H9 (cell line): ENCODE measurements around the gene PLEKHG2. TPM values are rescaled to one million over a fixed set of nuclear protein-coding genes. Genes with fewer than 3 reads are reported as not detected.

Source experiments
- DNase-seq: peaks from one replicate; pipeline ENCODE4 v3.0.0-alpha.2; 2017
- H2AFZ ChIP-seq: one replicate; pipeline ENCODE4 v1.6.1; 2013; ENCODE audit warnings: mild to moderate bottlenecking, low read length, control low read depth, moderate library complexity
- H2AK5ac ChIP-seq: 2 replicates; pipeline ENCODE4 v1.6.1; 2013; ENCODE audit warnings: low read length, control low read depth, mixed read lengths; ENCODE audit not compliant: insufficient read length
- H2BK120ac ChIP-seq: one replicate; pipeline ENCODE4 v1.6.1; 2013; ENCODE audit warnings: low read depth, mild to moderate bottlenecking, low read length, control low read depth, inconsistent platforms; ENCODE audit not compliant: poor library complexity, severe bottlenecking
- H2BK12ac ChIP-seq: 2 replicates; pipeline ENCODE4 v1.6.1; 2013; ENCODE audit warnings: low read length, control low read depth, mixed read lengths, low read depth; ENCODE audit not compliant: insufficient read length
- H2BK15ac ChIP-seq: 2 replicates; pipeline ENCODE4 v1.6.1; 2013; ENCODE audit warnings: low read depth, low read length, control low read depth
- H2BK20ac ChIP-seq: one replicate; pipeline ENCODE4 v1.6.1; 2013; ENCODE audit warnings: low read depth, mild to moderate bottlenecking, low read length, control low read depth, inconsistent platforms; ENCODE audit not compliant: poor library complexity, severe bottlenecking
- H2BK5ac ChIP-seq: 2 replicates; pipeline ENCODE4 v1.6.1; 2013; ENCODE audit warnings: low read length, control low read depth, mixed read lengths; ENCODE audit not compliant: insufficient read length
- H3K14ac ChIP-seq: 2 replicates; pipeline ENCODE4 v1.6.1; 2013; ENCODE audit warnings: low read length, control low read depth; ENCODE audit not compliant: insufficient read depth
- H3K18ac ChIP-seq: 2 replicates; pipeline ENCODE4 v1.6.1; 2013; ENCODE audit warnings: low read depth, mild to moderate bottlenecking, mixed read lengths, low read length, control low read depth; ENCODE audit not compliant: insufficient read length
- H3K23ac ChIP-seq: 2 replicates; pipeline ENCODE4 v1.6.1; 2013; ENCODE audit warnings: low read length, control low read depth, mixed read lengths, low read depth; ENCODE audit not compliant: insufficient read length
- H3K23me2 ChIP-seq: 2 replicates; pipeline ENCODE4 v1.6.1; 2013; ENCODE audit warnings: low read depth, mild to moderate bottlenecking, mixed read lengths, low read length, control low read depth; ENCODE audit not compliant: insufficient read length, poor library complexity, severe bottlenecking
- H3K27ac ChIP-seq: 2 replicates; pipeline ENCODE4 v1.5.1; 2013; ENCODE audit warnings: low read length, control low read depth, mixed read lengths, low read depth; ENCODE audit not compliant: insufficient read length
- H3K27me3 ChIP-seq: 2 replicates; pipeline ENCODE4 v1.6.1; 2013; ENCODE audit warnings: low read length, control low read depth, inconsistent platforms; ENCODE audit not compliant: insufficient read depth
- H3K4ac ChIP-seq: 2 replicates; pipeline ENCODE4 v1.6.1; 2013; ENCODE audit warnings: low read depth, mild to moderate bottlenecking, control low read depth, inconsistent platforms, low read length, moderate library complexity
- H3K4me1 ChIP-seq: 2 replicates; pipeline ENCODE4 v1.6.1; 2013; ENCODE audit warnings: low read length, control low read depth, inconsistent platforms; ENCODE audit not compliant: insufficient read depth
- H3K4me2 ChIP-seq: 2 replicates; pipeline ENCODE4 v1.6.1; 2013; ENCODE audit warnings: low read length, control low read depth, mixed read lengths; ENCODE audit not compliant: insufficient read length, insufficient read depth
- H3K56ac ChIP-seq: 2 replicates; pipeline ENCODE4 v1.6.1; 2013; ENCODE audit warnings: low read depth, mild to moderate bottlenecking, mixed read lengths, low read length, control low read depth; ENCODE audit not compliant: insufficient read length
- H3K79me1 ChIP-seq: 2 replicates; pipeline ENCODE4 v1.6.1; 2013; ENCODE audit warnings: low read depth, mild to moderate bottlenecking, moderate library complexity, low read length, control low read depth, inconsistent platforms; ENCODE audit not compliant: insufficient read depth, poor library complexity, severe bottlenecking
- H3K79me2 ChIP-seq: 2 replicates; pipeline ENCODE4 v1.6.1; 2013; ENCODE audit warnings: low read length, control low read depth, inconsistent platforms; ENCODE audit not compliant: insufficient read depth
- H3K9ac ChIP-seq: 2 replicates; pipeline ENCODE4 v1.6.1; 2013; ENCODE audit warnings: low read length, control low read depth, mixed read lengths; ENCODE audit not compliant: insufficient read length; ENCODE audit errors: extremely low read depth
- H3K9me3 ChIP-seq: one replicate; pipeline ENCODE4 v1.6.1; 2013; ENCODE audit warnings: low read depth, low read length, inconsistent platforms; ENCODE audit not compliant: control insufficient read depth
- H3T11ph ChIP-seq: one replicate; pipeline ENCODE4 v1.6.1; 2013; ENCODE audit warnings: mild to moderate bottlenecking, low read length, control low read depth, inconsistent platforms
- H4K20me1 ChIP-seq: one replicate; pipeline ENCODE4 v1.6.1; 2013; ENCODE audit not compliant: control insufficient read depth, insufficient read length, insufficient read depth
- H4K5ac ChIP-seq: 2 replicates; pipeline ENCODE4 v1.6.1; 2013; ENCODE audit warnings: low read depth, mild to moderate bottlenecking, mixed read lengths, low read length, control low read depth; ENCODE audit not compliant: insufficient read length
- H4K8ac ChIP-seq: replicated peaks from 2 replicates; pipeline ENCODE4 v1.6.1; 2013; ENCODE audit warnings: low read length, control low read depth, mixed read lengths, low read depth; ENCODE audit not compliant: insufficient read length
- H4K91ac ChIP-seq: 2 replicates; pipeline ENCODE4 v1.6.1; 2013; ENCODE audit warnings: low read depth, mild to moderate bottlenecking, moderate library complexity, mixed read lengths, low read length, control low read depth; ENCODE audit not compliant: insufficient read length
- H3K27ac Mint-ChIP-seq, 3 experiments: 2 replicates in 2 of 3; 3 replicates in 1 of 3; pipeline ENCODE4 v1.8.0; 2020 to 2021; ENCODE audit warnings: mixed read lengths in 3 of 3, mild to moderate bottlenecking in 1 of 3, moderate library complexity in 1 of 3
- H3K27me3 Mint-ChIP-seq: 2 replicates; pipeline ENCODE4 v1.8.0; 2021; ENCODE audit warnings: low read depth, mild to moderate bottlenecking, moderate library complexity, mixed read lengths
- H3K36me3 Mint-ChIP-seq, 3 experiments: 2 replicates in 2 of 3; 3 replicates in 1 of 3; pipeline ENCODE4 v1.8.0; 2020 to 2021; ENCODE audit warnings: low read depth in 3 of 3, mixed read lengths in 3 of 3; ENCODE audit not compliant: insufficient read depth in 1 of 3
- H3K4me1 Mint-ChIP-seq, 2 experiments: 2 replicates each; pipeline ENCODE4 v1.8.0; 2020; ENCODE audit warnings: mixed read lengths in 2 of 2
- H3K4me3 Mint-ChIP-seq, 2 experiments: 2 replicates in 1 of 2; 3 replicates in 1 of 2; pipeline ENCODE4 v1.8.0; 2020 to 2021; ENCODE audit warnings: mild to moderate bottlenecking in 2 of 2, mixed read lengths in 2 of 2, moderate library complexity in 1 of 2
- H3K9me3 Mint-ChIP-seq, 2 experiments: 2 replicates in 1 of 2; 3 replicates in 1 of 2; pipeline ENCODE4 v1.8.0; 2020; ENCODE audit warnings: mild to moderate bottlenecking in 2 of 2, mixed read lengths in 2 of 2, moderate library complexity in 1 of 2
- WGBS: extraction: QIAGEN DNeasy Blood & Tissue Kit; methylation state at CpG from one replicate; pipeline ENCODE4 v1.1.7; 2013; ENCODE audit warnings: missing lambda C conversion rate, low lambda C conversion rate, mixed read lengths; ENCODE audit not compliant: insufficient read length; ENCODE audit errors: extremely low coverage; 5-methylcytosine and 5-hydroxymethylcytosine counted together
- total RNA-seq: library from RNA; stranded (reverse); gene quantifications from 2 replicates; pipeline ENCODE4 v1.2.1, GENCODE V29; 2021
- TF ChIP-seq, protein P1 (sequence below): fragments of 200-600 bp; sonication (generic); conservative IDR thresholded peaks from 3 replicates; pipeline ENCODE4 v1.8.0; 2021; ENCODE audit warnings: antibody characterized with exemption, mild to moderate bottlenecking

PLEKHG2 gene
- total RNA-seq, 1 experiment from 2014 or later: 167 TPM

DNA sequence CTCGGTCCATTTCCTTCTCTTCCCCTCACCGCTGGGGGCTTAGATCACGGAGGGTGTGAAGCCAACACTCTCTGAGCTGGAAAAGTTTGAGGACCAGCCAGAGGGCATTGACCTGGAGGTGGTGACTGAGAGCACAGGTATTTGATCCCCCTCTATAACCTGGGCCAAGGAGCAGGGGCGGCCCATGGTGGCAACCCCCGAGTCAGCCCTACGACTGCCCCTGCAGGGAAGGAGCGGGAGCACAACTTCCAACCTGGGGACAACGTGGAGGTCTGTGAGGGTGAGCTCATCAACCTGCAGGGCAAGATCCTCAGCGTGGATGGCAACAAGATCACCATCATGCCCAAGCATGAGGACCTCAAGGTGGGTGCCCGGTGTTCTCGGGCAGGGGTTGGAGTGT lies 56.6 kb downstream of the PLEKHG2 start:
- H3K79me1 ChIP-seq: no peaks in the 10 kb centered on the region
- H3K4me1 Mint-ChIP-seq: no peaks in the 10 kb centered on the region

More for the DNA sequence above, 56.6 kb downstream of the PLEKHG2 start:
- Histone ChIP-seq H3K56ac (no peak overlapping the region), H3K23ac (no peak overlapping the region), H2AK5ac (no peak overlapping the region), H3K4me1 (no peaks in the 10 kb centered on the region), H4K8ac (no peak overlapping the region), H4K91ac (no peak overlapping the region), H3K23me2 (no peaks in the 10 kb centered on the region), H3K27me3 (no peaks in the 10 kb centered on the region), H4K5ac (no peak overlapping the region), H3K79me2 (no peaks in the 10 kb centered on the region), H2AFZ (no peak overlapping the region), H3K9me3 (no peaks in the 10 kb centered on the region), H3K27ac (no peak overlapping the region), H3T11ph (no peak overlapping the region), H3K18ac (no peak overlapping the region), H3K4me2 (no peak overlapping the region), H2BK15ac (no peak overlapping the region), H2BK20ac (no peak overlapping the region), H2BK12ac (no peak overlapping the region), H2BK5ac (no peak overlapping the region), H2BK120ac (no peak overlapping the region), H3K4ac (no peak overlapping the region), H3K14ac (no peak overlapping the region), H4K20me1 (peaks cover 3% of the 10 kb centered on the region), H3K9ac (no peak overlapping the region)
- H3K27me3 Mint-ChIP-seq: no peaks in the 10 kb centered on the region; the same call in 1 of the 2 replicates
- no peaks in the 10 kb centered on the region for H3K9me3 Mint-ChIP-seq
- no peak overlapping the region for H3K27ac Mint-ChIP-seq
- TF ChIP-seq, protein P1, sequence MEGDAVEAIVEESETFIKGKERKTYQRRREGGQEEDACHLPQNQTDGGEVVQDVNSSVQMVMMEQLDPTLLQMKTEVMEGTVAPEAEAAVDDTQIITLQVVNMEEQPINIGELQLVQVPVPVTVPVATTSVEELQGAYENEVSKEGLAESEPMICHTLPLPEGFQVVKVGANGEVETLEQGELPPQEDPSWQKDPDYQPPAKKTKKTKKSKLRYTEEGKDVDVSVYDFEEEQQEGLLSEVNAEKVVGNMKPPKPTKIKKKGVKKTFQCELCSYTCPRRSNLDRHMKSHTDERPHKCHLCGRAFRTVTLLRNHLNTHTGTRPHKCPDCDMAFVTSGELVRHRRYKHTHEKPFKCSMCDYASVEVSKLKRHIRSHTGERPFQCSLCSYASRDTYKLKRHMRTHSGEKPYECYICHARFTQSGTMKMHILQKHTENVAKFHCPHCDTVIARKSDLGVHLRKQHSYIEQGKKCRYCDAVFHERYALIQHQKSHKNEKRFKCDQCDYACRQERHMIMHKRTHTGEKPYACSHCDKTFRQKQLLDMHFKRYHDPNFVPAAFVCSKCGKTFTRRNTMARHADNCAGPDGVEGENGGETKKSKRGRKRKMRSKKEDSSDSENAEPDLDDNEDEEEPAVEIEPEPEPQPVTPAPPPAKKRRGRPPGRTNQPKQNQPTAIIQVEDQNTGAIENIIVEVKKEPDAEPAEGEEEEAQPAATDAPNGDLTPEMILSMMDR: no peak
- H3K36me3 Mint-ChIP-seq: peaks cover 48 to 81% (median 77%) of the 10 kb centered on the region in 3 experiments
- no peak for DNase-seq
- WGBS: no CpG with 5 or more reads among the region's 11 CpGs
- H3K4me3 Mint-ChIP-seq: no peak overlapping the region
